Heart left ventricle (tissue), 16 donors: ENCODE data around the gene LONRF3. TPM values are rescaled to one million over a fixed set of nuclear protein-coding genes. Genes with fewer than 3 reads are reported as not detected.

Source experiments
- ATAC-seq, 4 donors: fragments of 200-7000 bp; cut with Tn5 transposase; one replicate each; pipeline ENCODE4 v1.9.1; 2020 to 2022; ENCODE audit warnings: moderate library complexity in 4 of 4, mild to moderate bottlenecking in 3 of 4, moderate number of reproducible peaks in 1 of 4
- DNase-seq, 5 donors: peaks; one replicate each; pipeline ENCODE4 v3.0.0-alpha.2; 2020
- H3K27ac ChIP-seq, 12 donors: fragments of 200-600 bp; sonication (generic) in 4 of 12; one replicate each; pipeline versions ENCODE4 v1.5.0 to v1.8.0; 2016 to 2022; ENCODE audit warnings: mild to moderate bottlenecking in 2 of 12
- H3K27me3 ChIP-seq, 9 donors: fragments of 200-600 bp; sonication (generic) in 2 of 9; one replicate each; pipeline versions ENCODE4 v1.5.1 to v1.8.0; 2016 to 2022; ENCODE audit warnings: mild to moderate bottlenecking in 3 of 9
- H3K36me3 ChIP-seq, 9 donors: fragments of 200-600 bp; sonication (generic) in 2 of 9; one replicate each; pipeline versions ENCODE4 v1.5.0 to v1.8.0; 2018 to 2022; ENCODE audit warnings: mild to moderate bottlenecking in 2 of 9
- H3K4me1 ChIP-seq, 12 donors: fragments of 200-600 bp; sonication (generic) in 4 of 12; one replicate each; pipeline versions ENCODE4 v1.5.0 to v1.8.0; 2016 to 2022; ENCODE audit warnings: mild to moderate bottlenecking in 3 of 12
- H3K4me3 ChIP-seq, 12 donors: fragments of 200-600 bp; sonication (generic) in 4 of 12; one replicate each; pipeline versions ENCODE4 v1.5.0 to v1.8.0; 2017 to 2022; ENCODE audit warnings: mild to moderate bottlenecking in 9 of 12, moderate library complexity in 4 of 12
- H3K9me3 ChIP-seq, 12 donors: fragments of 200-600 bp; sonication (generic) in 4 of 12; one replicate each; pipeline versions ENCODE4 v1.5.0 to v1.8.0; 2016 to 2022; ENCODE audit warnings: mild to moderate bottlenecking in 1 of 12
- CTCF ChIP-seq, 12 donors: fragments of 200-600 bp; sonication (generic) in 4 of 12; IDR thresholded peaks; one replicate each; pipeline versions ENCODE4 v1.5.0 to v1.8.0; 2018 to 2022; ENCODE audit warnings: antibody characterized with exemption in 12 of 12, mild to moderate bottlenecking in 5 of 12
- POLR2A ChIP-seq, 2 donors: fragments of 450-650 bp; IDR thresholded peaks; one replicate each; pipeline ENCODE4 v1.6.1; 2017; ENCODE audit warnings: antibody characterized with exemption in 2 of 2, mild to moderate bottlenecking in 2 of 2, moderate library complexity in 2 of 2
- WGBS, 4 donors: extraction: QIAGEN DNeasy Blood & Tissue Kit in 2 of 4; methylation state at CpG; one replicate each; pipeline versions ENCODE4 v1.1.5 to v1.1.7; 2013 to 2018; 5-methylcytosine and 5-hydroxymethylcytosine counted together
- intact Hi-C, 10 donors: fragments of 100-400 bp; cut with DNase I; formaldehyde crosslinking; loops; one replicate each; pipeline versions ENCODE4 v1.11.1 to v1.14.2; 2022
- polyA plus RNA-seq, 2 donors: library from polyadenylated mRNA; stranded (reverse); fragments of 200-250 nt; gene quantifications; one replicate each; pipeline ENCODE4 v1.2.3, GENCODE V29; 2013
- total RNA-seq, 9 donors: library from RNA; depleted of rRNA in 2 of 9; stranded (reverse); fragments of >200 nt in 2 of 9; fragmentation: NEBNext Ultra II Directional in 3 of 9; extraction: Animal tissue kit (Norgen Biotek cat#: 25700) in 3 of 9; gene quantifications; one replicate each; pipeline versions ENCODE4 v1.1.0 to v1.2.4, GENCODE V29; 2016 to 2023
- donor health status: ischemic (EF 13 %, LVEDD 7.1; RV severe dilation, severe dysfunction).
- donor health status: healthy with polysubstance abuse.
- donor health status: DM: no; HTN: yes; CAD: no.
- donor health status: DM: no; HTN: no; CAD: no.
- donor health status: ischemic (EF 25% LVEDD 6.9; RV normal size, moderate dysfunction).
- donor health status: ischemic (EF 25% LVEDD 5.7; RV mildly dilated, moderate dysfunction).
- donor health status: healthy.
- donor health status: DM: yes; HTN: yes; CAD: no.
- donor health status: ischemic (EF 35%, LVEDD 5.7; RV mildly dilated, moderate dysfunction).
- donor health status: nonischemic (EF 11% LVEDD 7.7; RV severe dilation, severe dysfunction).
- donor health status: DM: yes; HTN: yes; CAD: no.
- donor health status: PGD.
- donor health status: ischemic (EF 29% LVEDD 5.4; RV normal size, mild dysfunction).
- donor health status: nonischemic (EF 23%, LVEDD 6.1; RV moderate dilation, normal function).

LONRF3 gene
- total and polyA plus RNA-seq, 11 donors: 0.50 to 8.3 (median 1.9) TPM

- 46 to 55% (median 51%) methylated on average over 3 of the region's 3 CpGs for WGBS, 4 donors
- intact Hi-C loops: loop anchor here in 1 of 10 donors (10.0 kb wide), 1 partner anchor 127 kb away; no protein-coding TSS in a partner anchor
Measured at GRCh38 chrX:118971552-118971951, 2.9 kb upstream of the LONRF3 start.

GRCh38 chrX:118973389-118974087 lies 880 bp upstream of the LONRF3 start:
- peak in 1 of 4 donors; percentile 5 for ATAC-seq
- no peaks in the 10 kb centered on the region for H3K36me3 ChIP-seq
- WGBS, 4 donors: 4 to 57% (median 27%) methylated on average over 9 to 43 of the region's 43 CpGs
- TF ChIP-seq POLR2A (IDR thresholded peaks at IDR 0.05): no peak
- no peak for TF ChIP-seq CTCF (IDR thresholded peaks at IDR 0.05)
- peaks cover 0 to 20% (median 0%) of the 10 kb centered on the region in 9 donors for H3K27me3 ChIP-seq
- H3K4me1 ChIP-seq: peaks cover 0 to 21% (median 1%) of the 10 kb centered on the region in 12 donors
- peak in 3 of 5 donors; percentile 19 to 58 (median 34) for DNase-seq
- H3K9me3 ChIP-seq: no peaks in the 10 kb centered on the region
- H3K27ac ChIP-seq: peak overlapping the region in 2 of 12 donors; percentile 77 to 87
- intact Hi-C loops: loop anchor here in 1 of 10 donors (10.0 kb wide), 1 partner anchor 129 kb away; no protein-coding TSS in a partner anchor
- H3K4me3 ChIP-seq: peak overlapping the region in 11 of 12 donors; percentile 11 to 78 (median 60)

More at GRCh38 chrX:118971552-118971951, 2.9 kb upstream of the LONRF3 start:
- no peak for TF ChIP-seq CTCF (IDR thresholded peaks at IDR 0.05)
- no peak for TF ChIP-seq POLR2A (IDR thresholded peaks at IDR 0.05)
- no peak overlapping the region for H3K27ac ChIP-seq
- no peak overlapping the region for H3K4me3 ChIP-seq
- no peaks in the 10 kb centered on the region for H3K36me3 ChIP-seq
- DNase-seq (no peak), ATAC-seq (no peak)
- peaks cover 0 to 20% (median 0%) of the 10 kb centered on the region in 9 donors for H3K27me3 ChIP-seq
- no peaks in the 10 kb centered on the region for H3K9me3 ChIP-seq
- peaks cover 0 to 20% (median under 1%) of the 10 kb centered on the region in 12 donors for H3K4me1 ChIP-seq

- peak overlapping the region; percentile 23 to 78 (median 60) for H3K4me3 ChIP-seq
- DNase-seq (peak in 4 of 5 donors; percentile 9 to 59 (median 31)), ATAC-seq (peak in 3 of 4 donors; percentile 11 to 38 (median 23))
- no peaks in the 10 kb centered on the region for H3K9me3 ChIP-seq
- peaks cover 0 to 21% (median 1%) of the 10 kb centered on the region in 12 donors for H3K4me1 ChIP-seq
- intact Hi-C loops: loop anchor here in 1 of 10 donors (10.0 kb wide), 1 partner anchor 130 kb away; no protein-coding TSS in a partner anchor
- no peak for TF ChIP-seq POLR2A (IDR thresholded peaks at IDR 0.05)
- TF ChIP-seq CTCF (IDR thresholded peaks at IDR 0.05): no peak
- peak overlapping the region in 11 of 12 donors; percentile 36 to 87 (median 62) for H3K27ac ChIP-seq
- H3K36me3 ChIP-seq: no peaks in the 10 kb centered on the region
- WGBS, 4 donors: 0 to 35% (median 18%) methylated on average over 43 to 82 of the region's 82 CpGs
- H3K27me3 ChIP-seq: peaks cover 0 to 20% (median 0%) of the 10 kb centered on the region in 9 donors
Measured at GRCh38 chrX:118974908-118975671, 672 bp downstream of the LONRF3 start.
